ENCODE measurements around the gene BCAR3.
"Not testable (repeated sequence)": the region's sequence is repeated elsewhere in the genome, so short reads cannot be mapped to it uniquely, and the experiment has no call there.

BCAR3 gene

DNA sequence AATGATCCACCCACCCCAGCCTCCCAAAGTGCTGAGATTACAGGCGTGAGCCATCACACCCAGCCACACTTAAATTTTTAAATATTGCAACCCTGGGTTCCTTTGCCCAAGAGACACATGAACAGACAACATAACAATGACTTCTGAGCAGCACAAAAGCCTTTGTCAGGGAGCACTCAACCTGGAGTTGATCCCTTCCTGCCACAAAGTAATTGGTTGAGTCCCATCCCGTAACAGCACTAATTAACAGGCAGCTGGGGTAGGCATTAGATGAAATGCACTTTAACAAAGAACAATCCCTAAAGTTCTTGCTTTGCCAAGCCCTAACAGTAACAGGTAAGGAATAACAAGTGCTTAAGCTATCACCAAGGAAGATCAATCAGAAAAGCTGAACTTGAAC is 5.9 kb upstream of the BCAR3 start:
- DNase-seq, result no peak

DNA sequence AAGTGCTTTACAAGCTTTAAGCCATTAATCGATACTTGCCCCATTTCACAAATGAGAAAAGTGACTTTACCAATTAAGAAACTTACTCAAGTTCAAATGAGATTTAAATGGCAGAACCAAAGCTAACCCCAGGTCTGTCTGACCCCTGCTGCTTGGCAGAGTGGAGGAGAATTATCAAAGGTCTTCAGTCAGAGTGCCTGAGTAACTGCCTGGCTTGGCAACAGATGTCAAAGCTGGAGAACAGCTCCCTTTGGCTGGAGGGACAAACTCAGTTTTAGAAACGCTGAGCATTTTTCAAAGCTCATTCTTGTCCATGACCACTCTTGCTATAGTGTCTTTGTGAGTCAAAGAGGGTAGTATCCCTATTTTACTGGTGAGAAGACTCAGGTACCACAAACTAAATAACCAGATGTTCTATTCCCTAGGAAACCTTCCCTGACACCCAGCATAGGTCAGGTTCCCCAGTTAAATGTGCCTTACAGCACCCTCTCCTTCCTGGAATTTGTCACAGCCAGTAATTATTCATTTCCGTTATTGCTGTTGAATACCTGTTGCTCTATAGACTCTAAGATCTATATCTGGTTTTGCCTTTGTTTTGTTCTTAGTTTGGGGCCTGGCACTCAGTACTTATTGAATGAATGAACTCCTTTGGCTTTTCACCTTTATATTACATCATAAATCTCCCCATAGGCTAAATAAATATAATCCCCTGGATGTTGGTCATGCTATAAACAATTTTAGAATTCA is 5.0 kb upstream of the BCAR3 start:
- DNase-seq, result no peak

DNA sequence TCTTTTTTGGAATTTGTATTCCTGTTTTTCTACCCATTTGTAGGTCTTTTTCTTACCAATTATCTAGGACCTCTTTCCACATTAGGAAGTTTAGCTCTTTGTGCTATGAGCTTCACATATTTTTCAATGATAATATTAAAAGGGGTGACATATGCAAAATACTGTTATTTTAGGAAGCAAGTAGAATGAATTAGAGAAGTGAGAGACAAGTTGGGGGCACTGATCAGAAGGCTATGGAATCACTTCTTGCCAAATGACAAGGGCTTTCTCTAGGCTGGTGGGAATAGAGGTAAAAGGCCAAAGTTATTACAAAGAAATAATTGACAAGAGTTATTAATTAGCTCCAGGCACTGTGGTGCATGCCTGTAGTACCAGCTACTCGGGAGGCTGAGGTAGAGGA is 4.3 kb upstream of the BCAR3 start:
- DNase-seq, result no peak

DNA sequence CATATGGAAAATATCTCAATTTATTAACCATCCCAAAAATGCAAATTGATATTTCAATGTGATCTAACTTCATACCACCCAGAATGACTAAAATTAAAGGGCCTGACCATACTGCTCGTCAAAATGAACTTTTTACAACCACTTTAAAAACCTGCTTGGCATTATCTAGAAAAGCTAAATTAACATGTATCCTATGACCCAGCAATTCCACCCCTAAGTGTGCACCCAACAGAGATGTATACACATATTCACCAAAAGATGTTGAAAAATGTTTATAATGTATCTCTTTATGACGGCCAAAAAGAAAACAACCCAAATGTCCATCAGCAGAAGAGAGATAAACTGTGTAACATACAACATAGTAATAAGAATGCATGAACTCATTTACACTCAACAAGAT is 1.6 kb upstream of the BCAR3 start:
- no peak for DNase-seq

DNA sequence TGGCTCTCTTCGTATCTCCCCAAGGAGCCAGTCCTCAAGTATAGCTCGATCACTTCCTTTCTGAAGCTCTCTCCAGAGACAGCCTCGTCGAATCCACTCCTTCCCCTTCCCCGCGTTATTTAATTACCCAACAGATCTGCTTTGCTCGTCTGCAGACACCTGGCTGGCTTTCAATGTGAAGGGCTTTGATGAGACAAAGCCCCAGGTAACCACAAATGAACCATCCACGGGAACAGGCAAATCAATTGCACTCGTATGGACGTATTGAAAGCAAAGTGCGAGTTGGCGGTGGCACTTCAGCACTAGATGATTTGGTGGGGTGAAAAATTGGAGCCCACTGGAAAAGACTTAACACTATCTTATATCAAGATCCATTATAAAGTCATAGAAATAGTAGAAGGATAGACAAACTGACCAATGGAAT is 364 bp upstream of the BCAR3 start:
- peak; percentile 25 for DNase-seq

DNA sequence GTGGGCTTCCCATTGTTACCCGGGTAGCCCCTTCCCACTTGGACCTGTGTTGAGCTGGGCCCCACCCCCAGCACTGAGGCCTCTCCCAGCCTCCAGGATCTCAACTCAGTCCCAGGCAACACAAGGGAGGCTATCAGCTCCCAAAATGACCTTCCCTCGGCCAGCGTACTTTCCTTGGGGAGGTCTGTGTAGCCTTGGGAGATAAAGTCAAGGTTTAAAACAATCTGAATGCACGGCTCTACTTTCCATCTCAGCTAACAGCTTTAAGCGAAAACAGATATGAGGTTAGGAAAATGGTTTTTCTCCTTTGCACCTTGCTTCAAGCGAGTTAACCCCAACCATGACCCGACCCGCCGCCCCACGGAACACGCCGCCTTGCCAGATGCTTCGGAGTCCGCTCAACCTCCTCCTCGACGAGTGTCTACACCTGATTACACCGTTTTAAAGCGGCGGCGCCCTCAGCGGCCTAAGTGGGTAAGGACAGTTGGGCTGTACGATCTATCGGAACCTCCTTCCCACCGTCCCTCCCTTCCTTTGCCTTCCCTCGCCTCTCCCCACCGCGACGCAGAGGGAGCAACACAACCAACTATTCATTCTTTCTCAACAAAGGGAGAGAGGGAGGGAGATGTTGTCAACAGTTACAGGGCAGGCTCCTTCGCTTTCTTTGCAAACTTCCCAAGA is 1.1 kb downstream of the BCAR3 start:
- DNase-seq, result no peak

DNA sequence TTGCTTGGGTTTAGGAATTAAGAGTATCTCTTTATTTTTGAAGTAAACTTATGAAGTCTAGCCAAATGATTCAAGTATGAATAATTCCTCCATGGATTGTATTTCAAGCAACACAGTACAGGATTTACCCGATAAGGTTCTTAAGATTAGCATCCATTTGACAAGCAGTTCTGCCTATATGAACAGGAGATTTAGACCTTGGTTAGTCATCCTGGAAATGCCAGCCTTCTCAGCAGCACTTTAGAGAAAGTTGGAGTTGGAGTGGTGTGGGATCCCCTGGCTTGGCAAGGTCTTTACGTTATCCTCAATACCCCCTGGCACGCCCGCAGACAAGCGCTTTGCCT is 1.6 kb downstream of the BCAR3 start:
- no peak for DNase-seq

DNA sequence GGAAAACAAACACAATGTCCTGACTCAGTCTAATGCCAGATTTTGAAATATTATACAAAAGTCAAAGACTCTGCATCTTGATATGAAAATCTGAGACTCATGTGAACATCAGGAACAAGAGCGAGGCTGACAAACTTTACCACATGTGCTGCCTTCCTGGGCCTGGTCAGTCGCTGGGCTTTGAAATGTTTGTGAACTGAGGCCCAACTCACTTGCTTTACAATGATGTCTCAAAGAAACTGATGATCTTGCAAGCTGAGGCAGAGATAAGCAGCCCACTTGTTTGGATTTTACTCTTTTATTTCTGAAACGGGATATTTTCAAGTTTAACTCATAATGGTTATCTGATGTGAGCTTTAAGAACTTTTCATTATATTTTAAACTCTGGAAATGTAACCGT is 2.1 kb downstream of the BCAR3 start:
- DNase-seq, result no peak

DNA sequence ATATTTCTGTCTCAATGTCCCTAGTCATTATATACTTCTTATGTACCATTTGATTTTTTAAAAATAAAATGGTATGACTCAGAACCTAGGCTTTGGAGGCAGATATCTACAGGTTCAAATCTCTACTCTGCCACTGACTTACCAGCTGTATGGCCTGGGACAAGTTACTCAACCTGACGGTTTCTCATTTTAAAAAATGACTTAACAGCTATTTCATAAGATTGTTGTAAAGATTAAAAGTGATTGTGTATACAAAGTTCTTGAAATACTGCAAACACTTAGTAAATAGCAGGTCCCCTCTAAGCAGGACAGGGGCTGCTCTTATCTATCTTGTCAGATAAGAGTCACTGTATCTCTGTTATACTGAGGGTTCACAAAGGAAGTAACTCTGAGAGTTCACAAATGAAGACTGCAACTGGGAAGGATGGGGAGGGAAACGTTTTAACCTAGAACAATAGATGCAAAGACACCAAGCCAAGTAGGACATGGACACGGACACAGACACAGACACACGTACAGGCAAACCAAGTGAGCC is 2.6 kb downstream of the BCAR3 start:
- DNase-seq, result no peak

DNA sequence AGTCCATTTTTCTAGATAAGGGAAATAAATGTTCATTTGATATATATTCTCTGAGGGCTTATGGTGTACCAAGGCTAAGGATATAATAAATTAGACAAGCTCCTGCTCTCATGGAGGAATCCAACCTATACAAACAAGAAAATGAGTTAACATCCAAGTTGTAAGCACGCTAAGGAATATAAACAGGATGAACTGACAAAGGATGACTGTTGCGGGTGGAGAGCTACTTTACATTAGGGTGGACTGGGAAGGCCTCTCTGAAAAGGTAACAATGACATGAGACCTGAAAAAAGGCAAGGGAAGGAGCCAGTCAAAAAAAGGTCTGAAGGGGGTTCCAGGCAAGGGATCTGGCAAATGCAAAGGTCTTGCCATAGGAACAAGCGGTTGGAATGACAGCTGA is 3.1 kb downstream of the BCAR3 start:
- no peak for DNase-seq

DNA sequence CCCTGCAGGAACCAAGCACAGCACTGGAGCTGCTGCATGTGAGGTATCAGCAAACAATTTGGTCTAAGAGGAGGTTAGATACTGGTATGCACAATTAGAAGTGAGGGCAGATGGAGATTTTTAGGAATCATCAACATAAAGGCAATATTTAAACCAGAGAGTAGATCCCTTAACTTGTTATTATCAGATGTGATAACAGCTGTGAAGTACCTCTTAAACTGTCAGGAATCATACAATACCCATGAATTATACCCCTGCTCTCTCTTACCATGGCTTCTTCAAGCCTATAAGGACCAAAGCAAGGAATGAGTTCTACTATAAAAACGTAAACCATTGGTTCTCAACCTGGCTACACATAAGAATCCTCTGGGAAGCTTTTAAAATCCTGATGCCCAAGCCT is 3.9 kb downstream of the BCAR3 start:
- no peak for DNase-seq

DNA sequence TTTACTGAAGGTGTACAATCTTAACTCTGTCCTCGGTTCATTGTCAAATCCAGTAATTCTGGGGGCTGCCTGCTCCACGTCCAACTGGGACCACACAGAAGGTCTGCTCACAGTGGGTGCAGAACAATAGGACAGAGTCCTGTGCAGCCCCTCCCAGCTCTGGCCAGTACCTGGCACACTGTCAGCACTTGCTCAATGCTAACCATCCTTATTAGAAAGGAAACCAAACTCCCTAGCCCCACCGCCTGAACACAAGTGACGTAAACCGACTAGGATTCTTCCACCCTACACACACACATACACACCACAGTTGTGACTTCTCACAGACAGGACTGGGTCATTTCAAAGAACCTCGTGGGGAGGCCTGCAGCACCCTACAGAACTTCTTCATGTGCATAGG is 5.2 kb downstream of the BCAR3 start:
- DNase-seq, result no peak

DNA sequence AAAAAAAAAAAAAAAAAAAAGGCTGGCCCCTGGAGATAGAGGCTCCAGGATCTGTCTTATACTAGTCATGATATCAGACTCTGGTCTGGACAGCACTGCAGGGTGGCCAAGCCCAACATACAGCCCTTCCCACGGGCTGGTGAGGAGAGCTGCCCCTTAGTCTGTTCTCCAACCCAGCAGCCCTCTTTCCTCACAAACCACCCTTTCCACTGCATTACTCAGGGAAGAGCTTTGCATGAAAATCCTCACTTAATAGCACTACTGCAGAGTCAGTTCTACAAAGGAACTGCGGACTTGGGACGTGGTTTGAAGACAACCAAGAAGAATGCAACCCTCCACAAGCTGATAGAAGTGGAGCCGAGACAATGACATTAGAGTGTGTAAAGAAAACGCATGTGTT is 5.7 kb downstream of the BCAR3 start:
- DNase-seq, result no peak

DNA sequence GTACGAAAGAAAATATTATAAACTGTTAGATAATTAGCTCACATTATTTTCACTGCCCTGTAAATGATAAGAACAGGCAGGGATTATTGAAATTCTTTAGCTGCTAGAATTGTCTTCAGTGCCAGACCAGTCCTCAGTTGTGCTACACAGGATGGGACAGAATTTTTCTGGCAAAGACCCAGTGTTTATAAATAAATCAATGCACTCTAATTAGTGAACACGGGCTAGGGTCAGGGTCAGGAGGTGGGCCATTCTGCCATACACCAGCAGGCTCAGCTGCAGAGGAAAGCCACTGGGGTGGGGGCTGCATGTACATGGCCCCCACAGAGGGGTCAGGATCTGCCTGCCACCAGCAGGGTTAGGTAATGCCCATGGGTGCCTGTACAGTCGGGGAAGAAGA is 6.4 kb downstream of the BCAR3 start:
- DNase-seq, result no peak

DNA sequence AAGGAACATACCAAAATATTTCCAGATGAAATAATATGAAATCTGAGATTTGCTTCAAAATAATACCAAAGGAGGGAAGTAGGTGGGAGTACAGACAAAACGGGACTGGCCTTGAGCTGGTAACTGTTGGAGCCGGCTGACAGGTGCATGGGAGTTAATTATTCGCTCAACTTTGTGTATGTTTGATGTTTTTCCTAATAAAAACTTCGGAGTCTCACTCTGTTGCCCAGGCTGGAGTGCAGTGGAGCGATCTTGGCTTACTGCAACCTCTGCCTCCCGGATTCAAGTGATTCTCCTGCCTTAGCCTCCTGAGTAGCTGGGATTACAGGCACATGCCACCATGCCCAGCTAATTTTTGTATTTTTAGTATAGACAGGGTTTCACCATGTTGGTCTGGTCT is 7.6 kb downstream of the BCAR3 start:
- DNase-seq, result not testable (repeated sequence)

DNA sequence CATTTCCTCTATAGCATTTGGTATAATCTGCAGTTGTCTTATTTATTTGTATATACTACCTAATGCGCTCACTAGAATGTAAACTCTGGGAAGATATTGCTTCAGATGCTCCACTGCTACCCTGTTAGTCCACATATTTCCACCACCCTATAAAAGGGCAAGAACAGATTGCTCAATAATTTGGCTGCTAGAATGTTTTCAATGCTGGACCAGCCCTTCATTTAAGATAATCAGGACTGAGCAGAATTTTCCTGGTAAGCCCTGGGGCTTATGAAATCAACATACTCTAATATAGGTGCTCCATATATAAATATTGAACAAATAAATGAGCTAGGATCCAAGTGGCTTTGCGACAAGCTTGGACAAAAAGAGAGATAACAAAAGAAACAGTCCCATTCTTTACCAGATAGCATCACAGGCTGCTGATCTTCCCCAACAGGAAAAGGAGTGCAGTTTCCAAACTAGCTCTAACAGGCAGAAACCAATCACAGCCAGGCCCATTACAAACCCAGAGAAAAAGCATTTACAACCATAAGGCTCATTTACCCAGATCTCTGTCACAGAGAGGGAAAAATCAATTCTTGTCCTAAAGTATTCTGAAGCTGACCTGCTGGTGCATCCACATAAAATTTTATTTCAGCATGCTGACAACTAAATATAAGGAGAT is 8.3 kb downstream of the BCAR3 start:
- no peak for DNase-seq

DNA sequence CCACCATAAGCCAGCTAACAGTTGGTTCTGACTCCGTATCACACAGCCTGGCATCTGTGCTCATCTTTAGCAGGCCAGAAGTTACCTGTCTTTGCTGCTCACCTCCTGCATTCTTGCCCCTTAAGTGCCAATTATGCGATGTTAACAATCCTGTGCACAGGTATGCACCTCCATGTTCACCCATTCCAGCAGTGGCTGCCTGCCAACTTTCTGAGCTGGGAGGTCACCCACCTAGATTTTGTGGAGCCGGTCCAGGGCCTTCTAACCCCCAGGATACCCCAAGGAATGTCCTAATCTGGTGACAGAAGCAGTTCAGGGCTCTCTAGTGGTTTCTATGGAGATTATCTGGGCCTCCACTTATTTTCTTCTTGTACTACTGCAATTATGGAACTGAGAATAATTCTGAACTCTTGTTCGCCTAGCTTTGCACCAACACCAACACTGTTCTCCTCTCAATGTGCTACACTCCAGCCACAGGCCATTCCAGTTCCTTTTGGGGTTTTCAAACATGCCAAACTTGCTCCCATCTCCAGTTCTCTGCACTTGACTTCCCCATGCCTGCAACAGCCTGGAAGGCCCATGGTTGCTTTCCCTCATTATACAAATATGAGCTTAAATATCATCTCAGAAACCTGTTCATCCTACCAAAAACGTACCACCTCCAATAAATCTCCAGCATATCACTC is 9.0 kb downstream of the BCAR3 start:
- DNase-seq, result no peak

DNA sequence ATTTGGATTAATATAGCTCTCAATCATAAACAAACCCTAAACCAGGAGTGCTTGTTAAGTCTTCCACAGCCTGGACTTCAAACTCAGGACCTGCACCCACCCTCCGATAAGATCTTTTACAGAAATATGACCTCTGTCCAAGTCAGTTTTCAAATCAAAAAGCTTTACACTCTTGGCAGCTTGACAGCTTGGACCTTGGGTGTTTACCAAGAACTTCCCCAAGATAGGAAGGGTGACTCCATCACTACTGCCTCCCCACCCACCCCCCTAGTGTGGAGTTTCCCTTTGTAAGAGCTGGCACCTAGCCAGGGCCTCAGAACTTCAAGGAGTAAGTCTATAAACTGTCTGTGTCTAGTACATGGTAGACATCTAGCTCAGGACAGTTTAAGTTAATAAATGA is 9.6 kb downstream of the BCAR3 start:
- DNase-seq, result no peak

DNA sequence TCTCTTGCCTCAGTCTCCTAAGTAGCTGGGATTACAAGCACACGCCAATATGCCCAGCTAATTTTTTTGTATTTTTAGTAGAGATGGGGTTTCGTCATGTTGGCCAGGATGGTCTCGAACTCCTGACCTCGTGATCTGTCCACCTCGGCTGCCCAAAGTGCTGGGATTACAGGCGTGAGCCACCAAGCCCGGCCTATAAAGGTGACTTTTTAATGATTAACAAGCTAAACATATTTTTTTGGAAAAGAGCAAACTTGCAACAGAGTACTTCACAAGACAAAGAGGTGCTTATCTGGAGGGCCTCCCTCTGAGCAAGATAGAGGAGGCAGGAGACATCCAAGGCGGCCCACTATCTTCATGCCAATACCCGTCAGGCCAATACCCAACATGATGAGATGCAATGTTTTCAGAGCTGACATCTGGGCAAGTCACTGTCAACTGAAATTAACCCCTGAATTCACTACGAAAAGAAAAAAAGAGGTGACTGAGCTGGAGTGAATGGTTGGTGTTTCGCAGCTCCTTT is 10.5 kb downstream of the BCAR3 start:
- no peak for DNase-seq

DNA sequence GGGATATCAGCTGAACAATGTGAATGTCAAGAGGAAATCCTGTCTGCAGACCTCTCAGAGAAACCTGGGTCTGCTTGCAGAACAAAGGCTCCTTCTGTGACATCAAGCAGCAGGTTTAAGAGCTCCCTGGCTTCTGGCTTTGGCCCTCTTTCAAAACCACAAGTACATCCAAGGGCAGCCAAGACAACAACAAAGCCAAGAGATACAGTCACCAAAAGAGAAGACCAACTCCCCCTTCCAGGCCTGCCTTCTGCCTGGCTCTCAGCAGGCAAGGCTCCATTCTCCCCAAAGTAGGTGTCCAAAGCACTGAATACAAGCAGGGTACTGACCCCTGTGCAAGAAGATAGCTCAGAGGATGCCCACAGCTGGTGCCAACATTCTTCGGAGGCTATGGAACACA is 11.5 kb downstream of the BCAR3 start:
- no peak for DNase-seq

DNA sequence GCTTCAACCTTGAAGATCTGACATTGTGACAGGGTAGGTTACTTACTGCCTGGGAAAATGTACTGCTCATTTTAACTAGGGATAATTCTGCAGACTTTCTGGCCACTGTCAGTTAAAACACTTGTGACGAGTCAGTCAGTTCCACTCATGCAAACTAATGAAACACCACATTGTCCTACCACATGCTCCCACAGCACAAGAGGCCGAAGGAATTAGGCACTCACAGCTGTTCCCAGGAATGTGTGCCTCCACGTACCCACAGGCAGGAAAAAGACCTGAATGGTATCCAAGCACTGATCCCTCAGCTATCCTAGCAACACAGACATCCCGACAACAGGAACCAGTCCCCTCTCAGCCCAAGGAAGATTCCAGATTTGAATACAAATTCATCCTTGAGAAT is 12.3 kb downstream of the BCAR3 start:
- DNase-seq, result no peak

DNA sequence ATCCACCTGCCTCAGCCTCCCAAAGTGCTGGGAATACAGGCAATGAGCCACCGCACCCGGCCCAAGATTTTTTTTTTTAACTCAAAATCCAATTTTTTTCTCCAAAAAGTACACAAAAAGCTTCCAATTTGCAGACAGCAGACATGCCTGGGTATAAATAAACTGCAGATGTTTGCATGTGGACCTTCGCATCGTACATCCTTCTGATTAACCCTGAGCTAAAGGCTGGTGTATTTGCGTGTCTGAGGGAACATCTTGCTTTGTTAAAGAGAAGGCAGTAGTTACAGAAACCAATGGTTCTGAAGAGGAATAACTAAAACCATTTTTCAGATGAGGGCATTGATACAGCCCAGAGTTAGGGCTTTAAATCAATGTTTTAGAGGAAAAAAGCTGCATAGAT is 12.7 kb downstream of the BCAR3 start:
- no peak for DNase-seq

DNA sequence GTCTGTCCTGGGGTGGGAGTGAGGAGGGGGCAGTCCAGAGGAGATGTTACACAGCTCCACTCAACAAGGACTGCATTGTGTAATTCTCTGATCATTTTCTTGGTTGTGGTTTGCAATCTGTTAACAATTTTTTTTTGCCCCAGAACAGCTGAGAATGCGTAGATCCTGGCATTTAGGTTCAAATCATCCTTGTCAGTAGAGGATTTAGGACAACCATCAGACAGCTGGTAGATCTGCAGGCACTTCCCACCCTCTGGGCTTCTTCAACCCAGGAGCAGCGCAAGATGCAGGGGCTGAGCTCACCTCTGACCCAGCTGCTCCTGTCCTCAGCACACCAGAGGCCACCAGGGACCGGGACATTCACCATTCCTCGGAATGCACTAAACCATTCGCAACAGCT is 13.5 kb downstream of the BCAR3 start:
- DNase-seq, result no peak
